Endodermal cell (in vitro differentiated cells): ENCODE data around the gene SMYD3. TPM values are rescaled to one million over a fixed set of nuclear protein-coding genes. Genes with fewer than 3 reads are reported as not detected.
A peak's percentile ranks its signal among the peaks of the same experiment; 100 is the strongest.

Source experiments
- DNase-seq: peaks from one replicate; pipeline ENCODE4 v3.0.0-alpha.2; 2017
- H3K27ac ChIP-seq: 2 replicates; pipeline ENCODE4 v1.5.1; 2013; ENCODE audit warnings: mild to moderate bottlenecking, low read depth, low read length, moderate library complexity
- H3K27me3 ChIP-seq: 2 replicates; pipeline ENCODE4 v1.6.1; 2013; ENCODE audit warnings: mild to moderate bottlenecking, low read length, moderate library complexity; ENCODE audit not compliant: insufficient read depth, control insufficient read depth, poor library complexity, severe bottlenecking
- H3K36me3 ChIP-seq: 2 replicates; pipeline ENCODE4 v1.7.0; 2013; ENCODE audit warnings: mild to moderate bottlenecking, low read length, moderate library complexity; ENCODE audit not compliant: control insufficient read depth, insufficient read depth
- H3K4me1 ChIP-seq: one replicate; pipeline ENCODE4 v1.7.0; 2013; ENCODE audit warnings: low read length; ENCODE audit not compliant: control insufficient read depth, insufficient read depth
- H3K4me3 ChIP-seq: 2 replicates; pipeline ENCODE4 v1.5.1; 2013; ENCODE audit warnings: mild to moderate bottlenecking, low read length, moderate library complexity
- H3K9ac ChIP-seq: 2 replicates; pipeline ENCODE4 v1.6.1; 2013; ENCODE audit warnings: mild to moderate bottlenecking, low read length, moderate library complexity; ENCODE audit not compliant: poor library complexity, severe bottlenecking; ENCODE audit errors: extremely low read depth
- H3K9me3 ChIP-seq: 2 replicates; pipeline ENCODE4 v1.6.1; 2013; ENCODE audit warnings: mild to moderate bottlenecking, low read length, moderate library complexity; ENCODE audit not compliant: control insufficient read depth
- H3K27ac Mint-ChIP-seq: 2 replicates; pipeline ENCODE4 v1.8.0; 2020; ENCODE audit warnings: mixed read lengths
- H3K27me3 Mint-ChIP-seq: 2 replicates; pipeline ENCODE4 v1.8.0; 2021; ENCODE audit warnings: mild to moderate bottlenecking, mixed read lengths; ENCODE audit not compliant: insufficient read depth
- H3K36me3 Mint-ChIP-seq: 2 replicates; pipeline ENCODE4 v1.8.0; 2020; ENCODE audit warnings: low read depth, mixed read lengths
- H3K4me1 Mint-ChIP-seq: 2 replicates; pipeline ENCODE4 v1.8.0; 2020; ENCODE audit warnings: mixed read lengths
- H3K4me3 Mint-ChIP-seq: 2 replicates; pipeline ENCODE4 v1.8.0; 2020; ENCODE audit warnings: mild to moderate bottlenecking, moderate library complexity, mixed read lengths
- H3K9me3 Mint-ChIP-seq: 2 replicates; pipeline ENCODE4 v1.8.0; 2020; ENCODE audit warnings: mild to moderate bottlenecking, mixed read lengths
- WGBS, 2 experiments: methylation state at CpG; one replicate each; pipeline versions ENCODE4 v1.1.5 to v1.1.7; 2013; ENCODE audit warnings: missing lambda C conversion rate in 2 of 2, mixed read lengths in 1 of 2; ENCODE audit not compliant: insufficient coverage in 1 of 2, insufficient read length in 1 of 2; 5-methylcytosine and 5-hydroxymethylcytosine counted together
- total RNA-seq, 2 donors: library from RNA; stranded (reverse); fragmentation: NEBNext Ultra II Directional in 1 of 2; extraction: Animal tissue kit (Norgen Biotek cat#: 25700) in 1 of 2; gene quantifications; 2 replicates in 1 of 2; 3 replicates in 1 of 2; pipeline ENCODE4 v1.2.1, GENCODE V29; 2021
- TF ChIP-seq, protein P1 (sequence below): fragments of 200-600 bp; sonication (generic); conservative IDR thresholded peaks from 2 replicates; pipeline ENCODE4 v1.5.0; 2021; ENCODE audit warnings: antibody characterized with exemption, mild to moderate bottlenecking

SMYD3 gene
- total RNA-seq, 2 donors from 2014 or later: 32.3 to 45.8 TPM

DNA sequence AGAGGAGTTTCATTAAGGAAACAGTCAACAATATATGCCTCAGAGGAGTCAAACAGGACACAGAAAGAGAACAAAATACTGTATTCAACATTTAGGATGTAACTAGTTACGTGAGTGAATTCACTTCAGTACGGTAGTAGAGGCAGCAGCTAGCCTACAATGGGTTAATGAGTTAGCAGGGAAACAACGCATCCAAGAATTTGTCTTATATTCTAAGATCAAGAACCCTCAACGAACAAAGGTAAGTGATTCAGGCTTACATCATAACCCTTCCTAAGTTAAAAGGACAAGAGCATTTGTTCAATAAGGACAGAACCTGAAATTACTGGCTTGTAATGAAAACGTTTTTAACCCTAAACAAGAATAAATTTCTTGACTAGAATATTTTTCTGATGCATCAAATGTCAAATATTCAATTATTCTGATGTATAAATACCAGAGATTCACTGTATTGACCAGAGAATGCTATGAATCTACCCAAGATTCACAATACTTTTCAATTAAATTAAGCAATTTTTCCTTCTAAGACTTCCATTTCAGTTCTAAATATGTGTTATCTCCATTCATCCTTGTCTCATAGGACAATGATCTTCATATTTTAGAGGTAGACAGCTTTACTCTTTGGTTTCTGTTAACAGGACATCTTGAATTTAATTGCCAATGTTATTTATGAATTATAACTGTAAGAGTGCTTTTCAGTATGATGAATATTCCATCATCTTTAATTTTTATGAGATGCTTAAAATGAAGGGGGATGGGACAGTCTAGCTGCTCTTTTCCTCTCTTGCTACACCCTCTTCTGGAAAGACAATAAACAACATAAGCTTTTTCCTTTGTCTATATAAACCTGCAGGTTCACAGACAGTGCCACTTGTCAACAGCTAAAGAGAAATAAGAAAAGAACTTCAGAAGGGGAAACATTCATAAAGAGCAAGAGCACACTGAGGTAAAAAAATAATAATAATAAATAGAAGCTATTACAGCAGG lies 209.5 kb downstream of the SMYD3 start:
- Mint-ChIP-seq H3K4me3 (no peak overlapping the region), H3K4me1 (peaks cover 24% of the 10 kb centered on the region), H3K9me3 (no peaks in the 10 kb centered on the region), H3K36me3 (no peaks in the 10 kb centered on the region), H3K27me3 (peaks cover 6% of the 10 kb centered on the region), H3K27ac (peak overlapping the region; percentile 27)
- Histone ChIP-seq H3K27ac (no peak overlapping the region), H3K4me3 (no peak overlapping the region), H3K36me3 (no peaks in the 10 kb centered on the region), H3K9me3 (no peaks in the 10 kb centered on the region), H3K9ac (no peak overlapping the region), H3K27me3 (peaks cover 4% of the 10 kb centered on the region), H3K4me1 (peaks cover 6% of the 10 kb centered on the region)
- 86 to 95% methylated on average over 4 to 5 of the region's 5 CpGs for WGBS, 2 experiments
- DNase-seq: no peak
- TF ChIP-seq, protein P1, sequence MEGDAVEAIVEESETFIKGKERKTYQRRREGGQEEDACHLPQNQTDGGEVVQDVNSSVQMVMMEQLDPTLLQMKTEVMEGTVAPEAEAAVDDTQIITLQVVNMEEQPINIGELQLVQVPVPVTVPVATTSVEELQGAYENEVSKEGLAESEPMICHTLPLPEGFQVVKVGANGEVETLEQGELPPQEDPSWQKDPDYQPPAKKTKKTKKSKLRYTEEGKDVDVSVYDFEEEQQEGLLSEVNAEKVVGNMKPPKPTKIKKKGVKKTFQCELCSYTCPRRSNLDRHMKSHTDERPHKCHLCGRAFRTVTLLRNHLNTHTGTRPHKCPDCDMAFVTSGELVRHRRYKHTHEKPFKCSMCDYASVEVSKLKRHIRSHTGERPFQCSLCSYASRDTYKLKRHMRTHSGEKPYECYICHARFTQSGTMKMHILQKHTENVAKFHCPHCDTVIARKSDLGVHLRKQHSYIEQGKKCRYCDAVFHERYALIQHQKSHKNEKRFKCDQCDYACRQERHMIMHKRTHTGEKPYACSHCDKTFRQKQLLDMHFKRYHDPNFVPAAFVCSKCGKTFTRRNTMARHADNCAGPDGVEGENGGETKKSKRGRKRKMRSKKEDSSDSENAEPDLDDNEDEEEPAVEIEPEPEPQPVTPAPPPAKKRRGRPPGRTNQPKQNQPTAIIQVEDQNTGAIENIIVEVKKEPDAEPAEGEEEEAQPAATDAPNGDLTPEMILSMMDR: no peak

- Histone ChIP-seq H3K4me3 (no peak overlapping the region), H3K9ac (no peak overlapping the region), H3K36me3 (no peaks in the 10 kb centered on the region), H3K4me1 (no peaks in the 10 kb centered on the region), H3K9me3 (no peaks in the 10 kb centered on the region), H3K27me3 (no peaks in the 10 kb centered on the region), H3K27ac (no peak overlapping the region)
- Mint-ChIP-seq H3K36me3 (no peaks in the 10 kb centered on the region), H3K4me3 (no peak overlapping the region), H3K27me3 (no peaks in the 10 kb centered on the region), H3K27ac (no peak overlapping the region), H3K4me1 (peaks cover 19% of the 10 kb centered on the region), H3K9me3 (no peaks in the 10 kb centered on the region)
- TF ChIP-seq, protein P1: no peak
- 90 to 95% methylated on average over 3 to 5 of the region's 5 CpGs for WGBS, 2 experiments
- no peak for DNase-seq
These were observed 211.1 kb downstream of the SMYD3 start for GRCh38 chr1:246295968-246296367.

DNA sequence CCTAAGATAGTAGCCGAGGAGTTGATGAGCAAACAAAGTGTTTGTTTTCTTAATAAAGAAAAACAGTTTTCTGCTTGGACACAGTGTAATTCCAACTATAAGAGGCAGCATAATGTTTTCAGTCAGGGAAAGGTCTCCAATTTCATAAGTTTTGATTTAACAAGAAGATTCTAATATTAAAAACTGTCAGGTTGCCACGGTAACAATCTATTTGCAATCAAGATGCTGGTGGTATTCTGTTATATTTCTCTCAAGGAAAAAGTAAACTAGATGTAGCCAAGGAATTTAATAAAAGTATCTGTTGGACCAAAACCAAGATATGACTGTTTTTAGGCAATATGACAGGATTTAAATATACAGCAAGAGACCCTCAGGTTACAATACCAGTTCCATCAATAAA lies 211.7 kb downstream of the SMYD3 start:
- H3K27me3 ChIP-seq: no peaks in the 10 kb centered on the region
- Mint-ChIP-seq H3K4me1 (peaks cover 19% of the 10 kb centered on the region), H3K27me3 (no peaks in the 10 kb centered on the region), H3K4me3 (no peak overlapping the region), H3K36me3 (no peaks in the 10 kb centered on the region), H3K9me3 (no peaks in the 10 kb centered on the region), H3K27ac (no peak overlapping the region)
- TF ChIP-seq, protein P1: no peak
- H3K9me3 ChIP-seq: no peaks in the 10 kb centered on the region
- no peak overlapping the region for H3K27ac ChIP-seq
- DNase-seq: no peak
- 90 to 96% methylated on average over 2 of the region's 2 CpGs for WGBS, 2 experiments
- no peaks in the 10 kb centered on the region for H3K36me3 ChIP-seq
- H3K4me3 ChIP-seq: no peak overlapping the region
- H3K9ac ChIP-seq: no peak overlapping the region
- no peaks in the 10 kb centered on the region for H3K4me1 ChIP-seq
